GM08714 (cell line): ENCODE results near the gene TNNC2.
"Not testable (repeated sequence)": the region's sequence is repeated elsewhere in the genome, so short reads cannot be mapped to it uniquely, and the experiment has no call there.

Source experiments
- H3K4me3 ChIP-seq: fragments of 200-500 bp; sonication (Bioruptor generic); 2 replicates; pipeline ENCODE4 v1.5.1; 2014; ENCODE audit warnings: mild to moderate bottlenecking, low read length, inconsistent platforms
- ZNF274 ChIP-seq: IDR thresholded peaks from 2 replicates; pipeline ENCODE4 v1.6.1; 2012; ENCODE audit warnings: mild to moderate bottlenecking, low read depth, low read length

TNNC2 gene

DNA sequence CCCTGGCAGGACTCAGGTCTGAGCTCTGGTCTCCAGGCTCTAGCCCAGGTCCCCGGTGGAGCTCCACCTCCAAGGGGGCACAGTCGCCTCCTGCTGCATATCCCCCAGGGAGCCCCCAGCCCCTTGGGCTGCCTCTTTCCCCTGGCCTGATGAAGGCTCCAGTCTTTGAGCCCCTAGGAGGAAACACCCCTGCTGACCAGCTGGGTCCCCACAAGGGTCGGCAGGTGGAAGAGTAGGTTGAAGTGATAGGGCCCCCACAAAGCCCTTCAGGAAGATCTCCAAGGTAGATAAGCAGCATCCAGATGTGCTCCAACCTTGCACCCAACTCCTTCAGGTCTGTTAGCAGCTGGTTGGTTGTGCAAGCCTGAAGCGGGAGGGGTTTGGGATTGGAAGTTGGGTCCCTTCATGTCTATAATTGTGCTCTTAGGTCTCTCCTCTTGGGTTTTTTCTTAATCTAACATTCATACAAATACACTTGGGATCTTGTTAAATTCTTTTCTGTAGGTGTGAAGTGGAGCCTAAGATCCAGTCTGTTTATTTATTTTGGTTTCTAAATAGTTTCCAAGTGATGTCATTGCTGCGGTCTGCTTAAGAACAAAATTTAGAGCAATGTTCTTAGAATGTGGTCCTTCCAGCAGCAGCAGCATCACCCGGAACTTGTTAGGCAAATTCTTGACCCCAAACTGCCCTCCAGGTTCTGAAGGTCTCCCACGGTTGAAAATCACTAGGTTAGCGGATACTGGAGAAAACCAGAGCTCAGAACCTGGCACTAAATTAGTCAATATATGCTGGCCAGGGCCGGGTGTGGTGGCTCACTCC lies 9.5 kb downstream of the TNNC2 start:
- no peak overlapping the region for H3K4me3 ChIP-seq
- no peak for TF ChIP-seq ZNF274

DNA sequence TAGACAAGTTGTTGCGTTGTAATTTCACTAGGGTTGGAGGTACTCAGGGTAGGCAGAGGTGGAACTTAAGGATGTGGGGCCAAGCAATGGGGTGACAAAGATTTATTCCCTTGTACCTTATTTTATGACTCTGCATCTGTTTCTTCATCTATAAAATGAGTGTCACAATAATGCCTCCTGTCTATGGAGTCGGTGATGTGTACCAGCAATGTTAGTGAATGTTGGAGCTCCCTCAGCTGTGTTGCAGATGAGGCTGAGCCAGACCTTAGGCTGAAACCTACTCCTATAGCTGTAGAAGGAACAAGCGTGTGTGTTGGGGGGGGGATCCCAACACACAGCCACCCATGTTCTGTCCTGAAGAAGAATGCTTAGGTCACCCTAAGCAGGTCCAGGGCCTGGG lies 10.2 kb downstream of the TNNC2 start:
- H3K4me3 ChIP-seq = no peak overlapping the region
- no peak for TF ChIP-seq ZNF274

DNA sequence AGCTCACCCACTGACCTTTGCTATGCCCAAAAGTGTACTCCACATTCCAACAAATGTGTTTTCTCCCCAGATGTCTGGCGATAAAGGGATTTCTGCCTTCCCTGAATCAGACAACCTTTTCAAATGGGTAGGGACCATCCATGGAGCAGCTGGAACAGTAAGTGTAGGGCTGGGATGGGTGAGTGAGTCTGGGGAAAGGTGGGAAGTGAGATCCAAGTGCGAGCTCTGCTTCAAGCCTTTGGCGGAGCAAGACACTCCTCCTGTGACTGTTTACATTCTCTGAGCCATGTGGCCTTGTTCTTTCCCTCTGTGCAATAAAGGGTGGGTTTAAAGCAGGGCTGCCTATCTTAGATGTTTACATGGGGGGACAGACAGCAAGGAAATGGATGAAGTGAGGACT lies 12.8 kb downstream of the TNNC2 start:
- peak overlapping the region; percentile 15; the same call in 1 of the 2 replicates for H3K4me3 ChIP-seq

DNA sequence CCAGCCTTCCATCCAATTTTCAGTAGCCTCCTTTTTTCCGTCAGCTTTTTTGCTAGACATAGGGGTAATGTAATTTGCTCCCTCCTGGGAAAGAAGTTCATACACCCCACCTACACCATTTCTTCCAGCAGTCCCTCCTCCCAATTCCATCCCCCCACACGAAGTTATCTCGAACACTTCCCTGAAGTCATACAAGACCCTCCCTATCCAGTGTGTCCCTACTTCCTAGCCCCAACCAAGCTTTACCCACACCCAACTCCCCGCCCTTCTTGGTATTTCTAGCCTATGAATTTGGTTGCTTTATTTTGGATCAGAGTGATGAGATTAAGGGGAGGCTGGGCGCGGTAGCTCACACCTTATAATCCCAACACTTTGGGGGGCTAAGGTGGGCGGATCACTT lies 13.6 kb downstream of the TNNC2 start:
- peak overlapping the region; percentile 84 for H3K4me3 ChIP-seq
- no peak for TF ChIP-seq ZNF274

More for the DNA sequence above, 12.8 kb downstream of the TNNC2 start:
- no peak for TF ChIP-seq ZNF274

DNA sequence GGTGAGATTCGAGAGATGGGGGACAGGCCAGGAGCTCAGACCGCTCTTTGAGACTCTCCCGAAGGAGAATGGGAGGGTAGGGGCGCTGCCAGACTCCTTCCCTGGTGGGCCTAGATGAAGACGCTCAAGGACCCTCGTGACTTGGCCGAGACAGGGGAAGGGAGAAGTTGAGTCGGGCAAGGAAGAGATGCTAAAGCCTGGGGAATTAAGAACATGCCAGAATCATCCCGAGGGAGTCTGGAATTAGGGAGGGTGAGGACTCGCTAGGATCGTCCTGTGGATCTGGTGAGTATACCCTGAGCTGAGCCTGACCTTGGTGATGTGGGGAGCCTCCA lies 14.1 kb downstream of the TNNC2 start:
- no peak for TF ChIP-seq ZNF274

DNA sequence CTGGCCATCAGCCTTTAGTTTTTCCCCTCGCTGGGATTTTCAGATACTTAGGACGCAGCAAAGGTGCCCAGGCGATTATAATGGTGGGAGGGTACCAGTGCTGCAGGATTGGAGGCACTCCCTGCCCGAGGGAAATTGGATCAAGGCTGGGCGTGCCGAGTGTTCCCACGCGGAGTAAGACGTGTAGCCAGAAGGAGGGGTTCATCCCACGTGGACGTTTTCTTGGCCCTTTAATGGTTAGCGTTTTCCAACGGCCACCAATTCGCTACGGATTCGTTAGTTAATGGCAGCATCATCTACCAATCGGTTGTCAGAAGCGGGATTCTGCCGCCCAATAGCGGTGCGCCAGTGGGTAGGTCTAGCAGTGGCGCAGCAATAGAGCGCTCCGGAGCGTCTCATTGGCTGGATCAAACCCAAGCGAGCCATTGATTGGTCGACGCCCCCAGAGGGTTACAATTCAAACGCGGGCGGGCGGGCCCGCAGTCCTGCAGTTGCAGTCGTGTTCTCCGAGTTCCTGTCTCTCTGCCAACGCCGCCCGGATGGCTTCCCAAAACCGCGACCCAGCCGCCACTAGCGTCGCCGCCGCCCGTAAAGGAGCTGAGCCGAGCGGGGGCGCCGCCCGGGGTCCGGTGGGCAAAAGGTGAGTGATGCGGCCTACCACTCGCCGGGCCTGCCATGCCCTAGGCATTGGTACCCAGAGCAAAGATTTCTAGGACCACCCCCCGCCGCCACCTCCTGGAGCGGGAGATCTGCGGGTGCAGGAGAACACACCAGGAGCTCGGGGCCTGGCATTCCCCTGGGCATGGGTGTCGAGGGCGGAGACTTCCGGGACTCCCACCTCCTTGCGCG lies 14.7 kb downstream of the TNNC2 start, which contains the start of gene UBE2C:
Gene UBE2C (plus strand): TSS at position 488 of the 849 bp plus-strand sequence. CDS start 52 bp downstream, at position 540.
- peak within 1 kb of the TSS; percentile 84 for H3K4me3 ChIP-seq
- TF ChIP-seq ZNF274 = no peak

More for the DNA sequence above, 14.1 kb downstream of the TNNC2 start:
- H3K4me3 ChIP-seq = peak overlapping the region; percentile 84

DNA sequence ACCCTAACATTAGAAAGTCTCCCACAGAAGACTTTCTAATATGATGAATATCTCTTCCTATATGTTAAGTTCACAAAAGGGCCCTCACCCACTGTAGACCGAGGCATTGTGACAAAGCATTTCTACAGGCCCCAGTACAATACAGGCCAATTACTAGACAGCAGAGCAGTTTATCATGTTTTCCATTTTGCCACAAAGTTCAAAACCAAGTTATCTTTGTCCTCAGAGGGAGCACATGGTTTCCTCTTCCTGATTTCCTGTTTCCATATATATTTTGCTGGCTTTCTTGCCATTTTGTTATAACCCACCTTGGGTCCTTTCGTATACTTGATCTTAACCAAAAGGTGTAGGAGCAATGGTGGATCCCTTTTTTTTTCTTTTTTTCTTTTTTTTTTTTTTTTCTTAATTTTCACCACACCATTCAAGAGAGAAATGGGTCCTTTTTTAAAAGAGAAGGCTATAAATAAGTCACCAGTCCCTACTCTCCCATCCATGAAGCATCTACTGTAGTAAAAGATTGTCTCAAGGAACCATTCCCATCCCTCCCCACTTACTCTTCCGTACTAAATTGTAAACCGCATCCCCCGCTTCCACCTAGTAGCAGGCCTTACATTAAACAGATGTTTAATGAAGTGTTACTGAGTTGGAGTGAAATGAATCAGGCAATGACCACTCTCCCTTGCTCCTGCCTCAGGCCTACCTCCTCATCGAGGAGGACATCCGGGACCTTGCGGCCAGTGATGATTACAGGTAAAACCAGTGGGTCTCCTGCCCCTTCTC lies 16.7 kb downstream of the TNNC2 start:
- no peak overlapping the region for H3K4me3 ChIP-seq
- no peak for TF ChIP-seq ZNF274

DNA sequence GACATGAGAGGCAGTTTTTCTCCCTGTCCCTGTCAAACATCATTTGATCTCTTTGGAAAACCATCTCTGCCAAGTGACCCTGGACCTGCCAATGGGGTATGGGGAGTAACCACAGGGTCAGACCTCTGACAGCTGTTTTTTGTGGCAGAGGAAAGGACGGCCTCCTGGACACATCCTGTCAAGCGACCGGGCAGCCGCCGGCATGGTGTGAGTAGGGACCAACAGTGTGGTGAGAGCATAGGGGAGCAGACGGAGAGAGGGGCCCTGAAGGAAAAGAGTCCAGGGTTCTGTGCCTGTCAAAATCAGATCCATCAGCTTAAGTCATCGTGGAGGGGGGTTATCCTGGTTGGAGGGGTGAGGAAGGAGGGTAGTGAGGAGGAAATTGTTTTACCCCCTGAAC lies 25.3 kb downstream of the TNNC2 start:
- no peak overlapping the region for H3K4me3 ChIP-seq
- no peak for TF ChIP-seq ZNF274

DNA sequence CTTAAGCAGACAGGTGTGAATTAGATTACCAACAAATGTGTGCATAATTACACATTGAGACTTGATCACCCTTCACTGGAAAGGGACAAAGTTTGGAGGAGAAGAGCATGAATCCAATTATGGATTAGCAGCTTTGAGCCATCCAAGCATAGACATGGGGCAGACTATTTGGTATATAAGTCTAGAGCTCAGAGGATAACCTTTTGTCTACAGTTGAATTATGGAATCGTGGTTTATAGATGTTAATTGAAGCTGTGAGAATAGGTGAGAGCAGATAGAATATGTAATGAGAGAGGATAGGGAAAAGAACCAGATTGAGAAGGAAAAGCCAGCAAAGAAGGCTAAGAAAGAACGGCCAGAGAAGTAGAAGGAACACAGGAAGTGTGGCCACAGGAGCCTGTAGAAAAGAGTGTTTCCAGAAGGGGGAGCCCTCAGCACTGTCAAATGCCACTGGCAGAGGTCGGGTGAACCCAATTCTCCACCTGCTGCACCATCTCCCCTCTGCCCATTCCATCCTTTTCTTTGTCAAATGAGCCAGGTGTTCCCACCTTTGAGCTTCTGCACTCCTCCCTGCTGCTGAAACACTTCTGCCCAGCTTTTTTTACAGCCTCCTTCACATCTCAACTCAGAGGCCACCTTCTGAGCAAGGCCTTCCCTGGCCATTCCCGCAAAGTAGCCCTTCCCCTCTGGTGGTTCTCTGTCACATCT lies 28.0 kb downstream of the TNNC2 start:
- H3K4me3 ChIP-seq = no peak overlapping the region
- no peak for TF ChIP-seq ZNF274

DNA sequence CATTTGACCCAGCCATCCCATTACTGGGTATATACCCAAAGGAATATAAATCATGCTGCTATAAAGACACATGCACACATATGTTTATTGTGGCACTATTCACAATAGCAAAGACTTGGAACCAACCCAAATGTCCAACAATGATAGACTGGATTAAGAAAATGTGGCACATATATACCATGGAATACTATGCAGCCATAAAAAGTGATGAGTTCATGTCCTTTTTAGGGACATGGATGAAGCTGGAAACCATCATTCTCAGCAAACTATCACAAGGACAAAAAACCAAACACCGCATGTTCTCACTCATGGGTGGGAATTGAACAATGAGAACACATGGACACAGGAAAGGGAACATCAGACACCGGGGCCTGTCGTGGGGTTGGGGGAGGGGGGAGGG lies 29.2 kb downstream of the TNNC2 start:
- H3K4me3 ChIP-seq = not testable (repeated sequence)

DNA sequence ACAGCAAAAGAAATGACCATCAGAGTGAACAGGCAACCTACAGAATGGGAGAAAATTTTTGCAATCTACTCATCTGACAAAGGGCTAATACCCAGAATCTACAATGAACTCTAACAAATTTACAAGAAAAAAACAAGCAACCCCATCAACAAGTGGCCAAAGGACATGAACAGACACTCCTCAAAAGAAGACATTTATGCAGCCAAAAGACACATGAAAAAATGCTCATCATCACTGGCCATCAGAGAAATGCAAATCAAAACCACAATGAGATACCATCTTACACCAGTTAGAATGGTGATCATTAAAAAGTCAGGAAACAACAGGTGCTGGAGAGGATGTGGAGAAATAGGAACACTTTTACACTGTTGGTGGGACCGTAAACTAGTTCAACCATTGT lies 29.6 kb downstream of the TNNC2 start:
- H3K4me3 ChIP-seq = not testable (repeated sequence)

DNA sequence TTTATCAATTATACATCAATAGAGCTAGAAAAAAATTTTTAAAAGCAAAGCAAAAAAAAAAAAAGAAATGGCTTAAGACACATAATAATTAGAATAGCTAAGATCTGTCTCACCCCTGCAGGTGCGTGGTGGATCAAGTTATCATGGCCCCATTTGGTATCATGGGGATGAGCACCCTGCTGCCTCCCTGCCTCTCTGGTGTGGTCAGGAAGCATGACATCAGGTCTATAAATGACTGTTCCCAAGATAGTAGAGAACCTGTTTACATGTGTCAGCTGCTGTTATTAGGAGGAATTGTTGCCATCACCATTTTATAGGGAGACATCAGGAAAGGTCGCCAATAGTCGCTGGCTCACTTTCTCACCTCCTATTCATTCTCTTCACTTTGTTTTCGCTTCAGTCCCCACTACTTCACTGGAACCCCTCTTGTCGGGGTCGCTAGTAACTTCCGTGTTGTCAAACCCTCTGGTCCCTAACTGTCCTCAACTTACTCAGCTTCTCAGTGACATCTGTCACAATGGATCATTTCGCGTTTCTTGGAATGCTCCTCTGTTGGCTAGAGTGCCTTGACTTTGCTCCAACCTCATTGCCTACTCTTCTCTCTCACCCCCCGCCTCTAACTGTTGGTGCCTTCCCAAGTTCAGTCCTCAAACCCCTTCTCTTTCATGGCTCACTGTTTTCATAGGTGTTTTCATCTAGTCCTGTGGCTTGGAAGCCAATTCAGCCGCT lies 30.6 kb downstream of the TNNC2 start:
- no peak for TF ChIP-seq ZNF274
- H3K4me3 ChIP-seq = no peak overlapping the region

DNA sequence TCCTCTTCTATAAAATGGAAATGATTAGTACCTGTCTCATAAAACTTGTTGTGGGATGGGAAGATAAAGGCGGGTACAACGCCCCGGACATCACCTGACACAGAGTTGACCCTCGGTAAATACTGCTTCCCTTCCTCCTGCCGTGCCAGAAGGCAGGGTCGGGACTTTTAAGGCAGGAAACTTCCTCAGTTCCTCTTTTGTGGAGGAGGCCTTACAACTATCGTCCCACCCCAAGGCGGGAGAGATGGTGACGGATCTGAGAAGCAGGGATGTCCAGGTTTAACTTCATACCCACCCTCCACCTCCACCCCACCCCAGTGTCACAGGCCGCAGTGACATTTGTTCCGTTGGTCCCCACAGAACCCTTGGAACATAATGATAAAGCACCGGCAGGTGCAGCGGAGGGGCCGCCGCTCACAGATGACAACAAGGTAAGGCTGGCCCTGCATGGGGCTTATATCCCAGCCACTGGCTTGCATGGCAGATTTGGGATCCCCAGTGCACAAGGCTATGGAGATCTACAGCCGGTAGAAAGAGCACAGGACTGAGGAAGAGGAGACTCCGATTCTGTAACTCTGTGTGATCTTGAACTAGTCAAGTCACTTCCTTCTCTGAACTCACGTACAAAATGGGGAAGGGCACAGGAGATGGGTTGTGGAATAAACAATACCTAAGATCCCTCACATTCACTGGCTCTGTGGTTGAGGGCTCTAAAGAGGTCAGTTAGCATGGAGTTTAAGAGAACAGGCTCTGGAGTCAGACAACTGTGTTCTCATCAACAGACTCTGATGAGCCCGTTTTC lies 34.6 kb downstream of the TNNC2 start:
- no peak for TF ChIP-seq ZNF274
- H3K4me3 ChIP-seq = peak overlapping the region; percentile 86
